ENCODE results near the gene NUDT22.

DNA sequence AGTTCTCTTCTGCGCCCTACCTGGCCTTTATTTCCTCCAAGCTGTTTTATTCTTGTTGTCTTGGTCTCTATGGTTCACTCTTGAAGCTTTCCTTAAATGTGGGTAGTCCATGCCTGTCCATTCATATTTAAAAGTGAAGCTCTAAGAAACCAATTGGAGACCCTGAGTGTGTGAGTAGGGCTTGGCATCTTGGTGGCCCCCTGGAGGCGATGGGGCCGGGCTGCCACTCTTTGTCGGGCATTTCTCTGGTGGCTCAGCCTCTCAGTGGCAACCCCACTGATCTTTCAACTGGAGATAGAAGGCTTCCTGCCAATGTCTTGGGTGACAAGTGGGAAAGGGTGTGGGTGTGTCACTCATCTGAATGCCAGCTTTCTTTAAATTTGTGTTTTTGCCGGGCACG is 9.2 kb upstream of the NUDT22 start:
- TF ChIP-seq CTCF (IDR thresholded peaks at IDR 0.05; ENCODE audit: insufficient read depth, low read length, poor library complexity, severe bottlenecking) (no peak), EZH2phosphoT487 (conservative IDR thresholded peaks at IDR 0.05; ENCODE audit: low read length) (no peak)
